HepG2 (cell line): ENCODE data around the gene ETFA. TPM values are rescaled to one million over a fixed set of nuclear protein-coding genes. Genes with fewer than 3 reads are reported as not detected.

Experiments used
- ATAC-seq: fragments of 200-7000 bp; cut with Tn5 transposase; 3 replicates; pipeline ENCODE4 v1.9.1; 2020; ENCODE audit warnings: mild to moderate bottlenecking, moderate library complexity
- BruUV-seq: library from RNA; stranded (reverse); fragments of 400-500 nt; replicated peaks from 2 replicates; lab custom pipeline; 2021; lab: Mats Ljungman, UMichigan
- CTCF ChIA-PET: fragments of 300-600 bp; formaldehyde crosslinking; extraction: SDS; loops from one replicate; lab custom pipeline; 2021; ENCODE audit warnings: low total read pairs, inconsistent platforms, low intra/inter-chr PET ratio; lab: Yijun Ruan, JAX
- POLR2A ChIA-PET: fragments of 350-600 bp; sonication (Branson Sonifier 250); formaldehyde crosslinking; loops from one replicate; lab custom pipeline; 2020; ENCODE audit warnings: antibody characterized with exemption, inconsistent platforms; lab: Yijun Ruan, JAX
- DNase-seq: peaks from one replicate; pipeline ENCODE4 v3.0.0-alpha.2; 2015; ENCODE audit warnings: low spot score
- FAIRE-seq: peaks from 3 replicates; lab custom pipeline; 2011; peaks lifted over from hg19 to GRCh38; lab: Jason Lieb, UNC
- H2AFZ ChIP-seq: one replicate; pipeline ENCODE4 v1.6.1; 2011; ENCODE audit warnings: low read length, inconsistent platforms
- H3K27ac ChIP-seq: fragments of 300-600 bp; 3 replicates; pipeline ENCODE4 v1.8.0; 2011; ENCODE audit warnings: mixed run types, mild to moderate bottlenecking, mixed read lengths, low read length, inconsistent platforms; ENCODE audit not compliant: insufficient read depth; ENCODE audit errors: extremely low read length
- H3K27me3 ChIP-seq, 2 experiments: fragments of 200-600 bp in 1 of 2; 2 replicates in 1 of 2; 3 replicates in 1 of 2; pipeline versions ENCODE4 v1.6.0 to v1.8.0; 2011; ENCODE audit warnings: low read length in 2 of 2, mild to moderate bottlenecking in 2 of 2, moderate library complexity in 2 of 2, inconsistent platforms in 1 of 2; ENCODE audit not compliant: insufficient read depth in 2 of 2, control insufficient read depth in 1 of 2
- H3K36me3 ChIP-seq, 2 experiments: fragments of 200-600 bp in 1 of 2; replicated peaks in 1 of 2; 2 replicates in 1 of 2; 3 replicates in 1 of 2; pipeline versions ENCODE4 v1.5.1 to v1.8.0; 2011; ENCODE audit warnings: low read length in 2 of 2, inconsistent platforms in 1 of 2; ENCODE audit not compliant: insufficient read depth in 2 of 2, control insufficient read depth in 1 of 2
- H3K4me1 ChIP-seq: 2 replicates; pipeline ENCODE4 v1.5.1; 2012; ENCODE audit warnings: low read length, inconsistent platforms; ENCODE audit not compliant: insufficient read depth
- H3K4me2 ChIP-seq: 2 replicates; pipeline ENCODE4 v1.6.0; 2011; ENCODE audit warnings: low read depth, low read length, inconsistent platforms
- H3K4me3 ChIP-seq, 3 experiments: fragments of 200-600 bp in 1 of 3; sonication (generic), shearing (Covaris generic) in 1 of 3; replicated peaks in 1 of 3; 2 replicates each; pipeline ENCODE4 v1.5.1; 2011 to 2016; ENCODE audit warnings: low read length in 3 of 3, inconsistent platforms in 2 of 3, low read depth in 2 of 3, mild to moderate bottlenecking in 2 of 3, control low read depth in 1 of 3, mixed read lengths in 1 of 3; ENCODE audit not compliant: insufficient read depth in 1 of 3
- H3K79me2 ChIP-seq: one replicate; pipeline ENCODE4 v1.6.1; 2011; ENCODE audit warnings: low read length, inconsistent platforms; ENCODE audit not compliant: insufficient read depth
- H3K9ac ChIP-seq: 2 replicates; pipeline ENCODE4 v1.6.0; 2011; ENCODE audit warnings: mild to moderate bottlenecking, low read depth, low read length, inconsistent platforms; ENCODE audit not compliant: insufficient read depth
- H3K9me3 ChIP-seq: 2 replicates; pipeline ENCODE4 v1.5.1; 2012; ENCODE audit warnings: mild to moderate bottlenecking, low read length
- H4K20me1 ChIP-seq: 2 replicates; pipeline ENCODE4 v1.6.0; 2011; ENCODE audit warnings: inconsistent platforms, mild to moderate bottlenecking, low read length, moderate library complexity; ENCODE audit not compliant: insufficient read depth
- AGO2 ChIP-seq: fragments of 200-400 bp; formaldehyde crosslinking; optimal IDR thresholded peaks from 2 replicates; pipeline ENCODE3; 2017; ENCODE audit warnings: mild to moderate bottlenecking, low read depth, low read length, moderate library complexity
- GATA4 ChIP-seq: sonication (generic); IDR thresholded peaks from 2 replicates; pipeline ENCODE4 v1.6.1; 2016; ENCODE audit warnings: antibody characterized with exemption, low read depth, borderline replicate concordance
- MAFF ChIP-seq: IDR thresholded peaks from 2 replicates; pipeline ENCODE4 v1.6.1; 2011; ENCODE audit warnings: low read depth, low read length, improper control_type of control experiment
- NFKB2 ChIP-seq: sonication (generic); formaldehyde crosslinking; IDR thresholded peaks from 2 replicates; pipeline ENCODE4 v1.4.0; 2020; ENCODE audit warnings: missing genetic modification reagents, borderline replicate concordance
- ZNF333 ChIP-seq: sonication (generic); formaldehyde crosslinking; IDR thresholded peaks from 2 replicates; pipeline ENCODE4 v1.4.0; 2020; ENCODE audit warnings: mild to moderate bottlenecking, missing genetic modification reagents, borderline replicate concordance
- ZNF569 ChIP-seq: sonication (generic); formaldehyde crosslinking; IDR thresholded peaks from 2 replicates; pipeline ENCODE4 v1.5.0; 2020; ENCODE audit warnings: mild to moderate bottlenecking, missing genetic modification reagents, moderate library complexity, borderline replicate concordance
- ZNF891 ChIP-seq: sonication (generic); formaldehyde crosslinking; IDR thresholded peaks from 2 replicates; pipeline ENCODE4 v1.5.0; 2020; ENCODE audit warnings: mild to moderate bottlenecking, missing genetic modification reagents
- WGBS: methylation state at CpG from one replicate; pipeline ENCODE4 v1.1.6; 2017; ENCODE audit warnings: low lambda C conversion rate; 5-methylcytosine and 5-hydroxymethylcytosine counted together
- in situ Hi-C: cut with HindIII; loops from 2 replicates; pipeline ENCODE4 v1.10.0; 2017; ENCODE audit warnings: low pct_unique_long_range_greater_than_20kb; ENCODE audit not compliant: extremely low pct_ligation_motif_present
- intact Hi-C: fragments of 100-400 bp; cut with micrococcal nuclease; formaldehyde crosslinking; loops from one replicate; pipeline ENCODE4 v1.10.0; 2022; ENCODE audit not compliant: unreplicated experiment
- polyA plus RNA-seq, 8 experiments: library from polyadenylated mRNA; depleted of rRNA in 3 of 8; stranded (reverse) in 7 of 8; unstranded in 1 of 8; fragments of >200 nt; fragmentation: Illumina TruSeq in 4 of 8; extraction: Trizol in 4 of 8; gene quantifications; 2 replicates each; pipeline versions ENCODE4 v1.2.1 to v1.2.3, GENCODE V29; 2011 to 2016; ENCODE audit warnings: low read depth in 4 of 8, missing spikeins in 1 of 8, mixed read lengths in 1 of 8; ENCODE audit not compliant: insufficient read depth in 1 of 8
- total RNA-seq, 5 experiments: library from RNA; depleted of rRNA; stranded (reverse); fragments of >200 nt; fragmentation: Illumina TruSeq; extraction: Trizol; gene quantifications; 2 replicates each; pipeline ENCODE4 v1.2.3, GENCODE V29; 2016; ENCODE audit warnings: low read depth in 1 of 5
- TF ChIP-seq, protein P1 (sequence below): sonication (generic); formaldehyde crosslinking; IDR thresholded peaks from 2 replicates; pipeline ENCODE4 v1.5.0; 2020; ENCODE audit warnings: missing genetic modification reagents
- TF ChIP-seq, protein P2 (sequence below), 2 experiments: sonication (generic) in 1 of 2; formaldehyde crosslinking in 1 of 2; IDR thresholded peaks; 2 replicates each; pipeline versions ENCODE4 v1.5.1 to v1.6.1; 2011 to 2020; ENCODE audit warnings: borderline replicate concordance in 1 of 2, low read depth in 1 of 2, low read length in 1 of 2, mild to moderate bottlenecking in 1 of 2, missing genetic modification reagents in 1 of 2, moderate library complexity in 1 of 2

Gene ETFA
- total and polyA plus RNA-seq, 2 of the 13 experiments (the other 11 are each of a cell fraction or from before 2014, with no cell fraction given): 291 to 396 TPM

DNA sequence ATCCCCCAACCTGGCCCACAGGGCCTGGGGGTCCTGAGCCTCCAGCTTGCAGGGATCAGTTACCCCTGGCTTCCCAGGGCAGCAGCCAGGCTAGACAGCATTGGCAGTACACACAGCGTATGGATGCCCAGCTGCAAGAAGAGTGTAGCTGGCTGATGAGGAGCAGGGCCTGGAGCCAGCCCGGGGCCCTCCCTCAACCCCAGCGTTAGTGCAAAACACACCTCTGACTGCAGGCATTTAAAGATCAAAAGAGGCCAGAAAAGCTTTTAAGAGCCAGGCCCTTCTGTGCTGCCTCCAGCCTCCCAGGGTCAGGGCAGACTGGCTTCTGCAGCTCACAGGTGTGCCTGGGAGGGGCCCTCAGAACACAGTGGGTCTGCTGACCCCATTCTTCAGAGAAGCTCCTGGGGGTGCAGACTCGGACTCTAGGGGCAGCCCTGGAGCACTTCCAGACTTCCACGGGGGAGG lies 110.6 kb downstream of the ETFA start:
- POLR2A ChIA-PET: interaction anchor here (1.2 kb wide), 1 partner anchor 111 kb away, joined by 3 read pairs; the partner anchor contains the start of gene ETFA
- no peak overlapping the region for H3K27ac ChIP-seq
- CTCF ChIA-PET: no interaction called here
- peaks cover 30% of the 10 kb centered on the region for H3K4me1 ChIP-seq
- ATAC-seq: no peak
- H3K9me3 ChIP-seq: no peaks in the 10 kb centered on the region
- H3K4me3 ChIP-seq: no peak overlapping the region
- BruUV-seq: no TSS peak
- in situ Hi-C loops (no loop called here), intact Hi-C loops (no loop called here)
- TF ChIP-seq AGO2 (peak; percentile 48), NFKB2 (no peak), ZNF333 (CRISPR knock-in tag) (no peak), ZNF891 (CRISPR knock-in tag) (no peak), MAFF (no peak), ZNF569 (CRISPR knock-in tag) (no peak), GATA4 (no peak)
- TF ChIP-seq, protein P1, sequence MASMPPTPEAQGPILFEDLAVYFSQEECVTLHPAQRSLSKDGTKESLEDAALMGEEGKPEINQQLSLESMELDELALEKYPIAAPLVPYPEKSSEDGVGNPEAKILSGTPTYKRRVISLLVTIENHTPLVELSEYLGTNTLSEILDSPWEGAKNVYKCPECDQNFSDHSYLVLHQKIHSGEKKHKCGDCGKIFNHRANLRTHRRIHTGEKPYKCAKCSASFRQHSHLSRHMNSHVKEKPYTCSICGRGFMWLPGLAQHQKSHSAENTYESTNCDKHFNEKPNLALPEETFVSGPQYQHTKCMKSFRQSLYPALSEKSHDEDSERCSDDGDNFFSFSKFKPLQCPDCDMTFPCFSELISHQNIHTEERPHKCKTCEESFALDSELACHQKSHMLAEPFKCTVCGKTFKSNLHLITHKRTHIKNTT (CRISPR knock-in tag): no peak
- TF ChIP-seq, protein P2, sequence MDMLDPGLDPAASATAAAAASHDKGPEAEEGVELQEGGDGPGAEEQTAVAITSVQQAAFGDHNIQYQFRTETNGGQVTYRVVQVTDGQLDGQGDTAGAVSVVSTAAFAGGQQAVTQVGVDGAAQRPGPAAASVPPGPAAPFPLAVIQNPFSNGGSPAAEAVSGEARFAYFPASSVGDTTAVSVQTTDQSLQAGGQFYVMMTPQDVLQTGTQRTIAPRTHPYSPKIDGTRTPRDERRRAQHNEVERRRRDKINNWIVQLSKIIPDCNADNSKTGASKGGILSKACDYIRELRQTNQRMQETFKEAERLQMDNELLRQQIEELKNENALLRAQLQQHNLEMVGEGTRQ (IDR thresholded peaks at IDR 0.05; ENCODE audit: low read depth, low read length): no peak
- TF ChIP-seq, protein P2 (CRISPR knock-in tag; IDR thresholded peaks at IDR 0.05; ENCODE audit: borderline replicate concordance): no peak
- no peak for DNase-seq
- H3K36me3 ChIP-seq: no peaks in the 10 kb centered on the region; a peak in 1 of 5 replicates
- H3K79me2 ChIP-seq: no peaks in the 10 kb centered on the region
- H2AFZ ChIP-seq: no peak overlapping the region
- H3K27me3 ChIP-seq: no peaks in the 10 kb centered on the region
- 100% methylated on average over 1 of the region's 5 CpGs for WGBS
- H3K4me2 ChIP-seq: no peak overlapping the region
- H4K20me1 ChIP-seq: no peaks in the 10 kb centered on the region
- no peak overlapping the region for H3K9ac ChIP-seq
- no peak for FAIRE-seq
